ENCODE results near the gene SNAP47.
A peak's percentile ranks its signal among the peaks of the same experiment; 100 is the strongest.

SNAP47 gene

GRCh38 chr1:227789084-227790033 lies 54.1 kb downstream of the SNAP47 start:
- H3K27me3 ChIP-seq (ENCODE audit: insufficient read depth, low read length) = peaks cover 42% of the 10 kb centered on the region
- WGBS = 57% methylated on average over 23 of the region's 23 CpGs
- no peak overlapping the region for H3K27ac ChIP-seq (ENCODE audit: low read depth, low read length)
- H3K9ac ChIP-seq (ENCODE audit: low read depth, low read length) = no peak overlapping the region
- H3K4me1 ChIP-seq (ENCODE audit: insufficient read depth, low read length) = peaks cover 16% of the 10 kb centered on the region
- H3K4me3 ChIP-seq (ENCODE audit: low read length) = peak overlapping the region; percentile 66
- H3K9me3 ChIP-seq (ENCODE audit: insufficient read depth, low read depth, low read length) = no peaks in the 10 kb centered on the region
- no peaks in the 10 kb centered on the region for H3K36me3 ChIP-seq (ENCODE audit: insufficient read depth, low read length)

DNA sequence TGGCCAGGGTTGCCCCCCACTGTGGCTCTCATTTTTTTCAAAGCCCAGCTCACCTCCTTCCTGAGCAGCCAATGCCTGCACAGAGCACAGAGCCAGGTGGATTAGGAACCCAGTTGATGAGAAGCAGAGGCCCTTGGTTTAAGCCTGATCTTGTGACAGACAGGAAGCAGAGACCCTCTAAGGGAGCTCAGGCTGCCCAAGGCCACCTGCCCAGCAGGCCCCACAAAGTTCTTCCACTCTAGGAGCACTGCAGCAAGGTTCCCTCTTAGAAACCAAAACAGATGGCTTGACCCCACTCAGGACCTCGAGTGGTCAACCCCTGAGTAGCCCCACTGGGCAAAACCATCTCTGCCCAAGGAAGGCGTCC lies 54.8 kb downstream of the SNAP47 start:
- 89% methylated on average over 2 of the region's 2 CpGs for WGBS
- H3K4me1 ChIP-seq (ENCODE audit: insufficient read depth, low read length) = peaks cover 21% of the 10 kb centered on the region
- peaks cover 42% of the 10 kb centered on the region for H3K27me3 ChIP-seq (ENCODE audit: insufficient read depth, low read length)
- H3K9ac ChIP-seq (ENCODE audit: low read depth, low read length) = no peak overlapping the region
- H3K36me3 ChIP-seq (ENCODE audit: insufficient read depth, low read length) = no peaks in the 10 kb centered on the region
- H3K4me3 ChIP-seq (ENCODE audit: low read length) = no peak overlapping the region
- no peaks in the 10 kb centered on the region for H3K9me3 ChIP-seq (ENCODE audit: insufficient read depth, low read depth, low read length)
- H3K27ac ChIP-seq (ENCODE audit: low read depth, low read length) = no peak overlapping the region

DNA sequence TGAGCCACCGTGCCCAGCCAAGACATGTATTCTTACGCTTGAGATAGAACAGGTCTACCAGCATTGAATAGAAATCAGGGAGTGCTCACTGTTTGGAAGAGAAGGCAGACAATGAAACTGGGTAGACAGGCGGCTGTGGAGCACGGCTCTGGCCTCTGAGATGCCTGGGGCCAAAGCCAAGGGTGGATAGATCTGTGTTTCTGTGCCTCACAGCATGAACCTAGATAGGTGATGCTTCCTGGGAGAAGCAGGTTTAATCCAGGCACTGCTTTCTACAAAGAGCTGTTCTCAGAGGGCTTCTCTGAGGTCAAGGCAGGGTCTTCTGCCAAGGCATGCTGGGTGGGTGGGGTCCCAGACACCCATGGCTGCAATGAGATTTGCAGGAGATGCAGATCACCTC lies 55.6 kb downstream of the SNAP47 start:
- peaks cover 38% of the 10 kb centered on the region for H3K27me3 ChIP-seq (ENCODE audit: insufficient read depth, low read length)
- H3K36me3 ChIP-seq (ENCODE audit: insufficient read depth, low read length) = no peaks in the 10 kb centered on the region
- WGBS = 90% methylated on average over 4 of the region's 4 CpGs
- no peak overlapping the region for H3K9ac ChIP-seq (ENCODE audit: low read depth, low read length)
- no peak overlapping the region for H3K4me3 ChIP-seq (ENCODE audit: low read length)
- H3K9me3 ChIP-seq (ENCODE audit: insufficient read depth, low read depth, low read length) = no peaks in the 10 kb centered on the region
- no peak overlapping the region for H3K27ac ChIP-seq (ENCODE audit: low read depth, low read length)
- peaks cover 21% of the 10 kb centered on the region for H3K4me1 ChIP-seq (ENCODE audit: insufficient read depth, low read length)

GRCh38 chr1:227791425-227792143 lies 56.3 kb downstream of the SNAP47 start:
- Histone ChIP-seq H3K27ac (ENCODE audit: low read depth, low read length) (no peak overlapping the region), H3K4me1 (ENCODE audit: insufficient read depth, low read length) (peaks cover 21% of the 10 kb centered on the region), H3K36me3 (ENCODE audit: insufficient read depth, low read length) (no peaks in the 10 kb centered on the region), H3K9ac (ENCODE audit: low read depth, low read length) (no peak overlapping the region), H3K9me3 (ENCODE audit: insufficient read depth, low read depth, low read length) (no peaks in the 10 kb centered on the region), H3K27me3 (ENCODE audit: insufficient read depth, low read length) (peaks cover 31% of the 10 kb centered on the region), H3K4me3 (ENCODE audit: low read length) (no peak overlapping the region)
- WGBS = 94% methylated on average over 5 of the region's 6 CpGs

GRCh38 chr1:227792216-227793078 lies 57.2 kb downstream of the SNAP47 start:
- H3K4me3 ChIP-seq (ENCODE audit: low read length) = no peak overlapping the region
- no peaks in the 10 kb centered on the region for H3K9me3 ChIP-seq (ENCODE audit: insufficient read depth, low read depth, low read length)
- 84% methylated on average over 19 of the region's 19 CpGs for WGBS
- peaks cover 22% of the 10 kb centered on the region for H3K27me3 ChIP-seq (ENCODE audit: insufficient read depth, low read length)
- peaks cover 17% of the 10 kb centered on the region for H3K4me1 ChIP-seq (ENCODE audit: insufficient read depth, low read length)
- no peak overlapping the region for H3K27ac ChIP-seq (ENCODE audit: low read depth, low read length)
- H3K9ac ChIP-seq (ENCODE audit: low read depth, low read length) = no peak overlapping the region
- no peaks in the 10 kb centered on the region for H3K36me3 ChIP-seq (ENCODE audit: insufficient read depth, low read length)

DNA sequence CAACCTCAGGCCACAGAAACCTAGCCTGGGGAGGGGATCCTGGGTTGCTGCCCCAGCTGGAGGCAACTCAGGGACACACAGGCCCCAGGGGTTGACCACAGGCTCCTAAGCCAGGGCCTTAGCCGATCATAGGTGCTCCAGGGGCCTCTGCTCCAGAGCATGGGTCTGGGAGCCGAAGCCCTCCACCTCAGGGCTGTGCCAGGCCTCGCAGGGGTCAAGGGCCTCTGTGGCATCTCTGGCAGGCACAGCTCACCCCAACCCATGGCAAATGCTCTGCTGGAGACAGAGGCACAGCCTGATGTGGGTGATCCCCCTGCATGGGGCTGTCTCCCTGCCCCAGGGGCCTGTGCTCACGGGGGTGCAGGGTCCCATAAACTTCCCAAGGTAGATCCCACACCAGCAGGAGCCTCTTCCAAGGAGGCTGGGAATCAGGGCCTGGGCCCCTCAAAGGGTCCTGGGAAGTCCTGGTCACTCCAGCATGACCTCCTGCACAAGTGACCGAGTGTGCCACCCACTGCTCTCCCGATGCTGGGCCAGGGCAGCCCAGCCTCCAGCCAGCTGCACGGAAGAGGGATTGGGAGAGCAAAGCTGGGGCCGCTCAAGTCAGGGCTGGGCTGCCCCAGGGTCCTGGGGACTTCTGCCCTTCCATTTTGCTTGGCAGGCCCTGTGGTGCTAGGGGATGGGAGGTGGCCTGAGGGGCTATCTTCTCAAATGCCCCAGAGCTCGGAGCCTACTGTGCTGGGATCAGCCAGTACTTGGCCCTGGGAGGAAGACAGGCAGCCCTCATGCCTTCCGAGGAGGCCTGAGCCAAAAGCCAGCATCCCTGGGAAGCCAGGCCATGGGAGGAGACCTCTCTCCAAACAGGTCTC lies 58.1 kb downstream of the SNAP47 start:
- 82% methylated on average over 10 of the region's 10 CpGs for WGBS
- Histone ChIP-seq H3K36me3 (ENCODE audit: insufficient read depth, low read length) (no peaks in the 10 kb centered on the region), H3K4me1 (ENCODE audit: insufficient read depth, low read length) (peaks cover 17% of the 10 kb centered on the region), H3K9ac (ENCODE audit: low read depth, low read length) (no peak overlapping the region), H3K9me3 (ENCODE audit: insufficient read depth, low read depth, low read length) (no peaks in the 10 kb centered on the region), H3K27me3 (ENCODE audit: insufficient read depth, low read length) (peaks cover 19% of the 10 kb centered on the region), H3K27ac (ENCODE audit: low read depth, low read length) (no peak overlapping the region; the same call in 1 of the 2 replicates), H3K4me3 (ENCODE audit: low read length) (no peak overlapping the region)

GRCh38 chr1:227793948-227794816 lies 58.9 kb downstream of the SNAP47 start:
- 64% methylated on average over 12 of the region's 12 CpGs for WGBS
- Histone ChIP-seq H3K36me3 (ENCODE audit: insufficient read depth, low read length) (no peaks in the 10 kb centered on the region), H3K9me3 (ENCODE audit: insufficient read depth, low read depth, low read length) (no peaks in the 10 kb centered on the region), H3K27ac (ENCODE audit: low read depth, low read length) (peak overlapping the region; percentile 32; the same call in 1 of the 2 replicates), H3K4me3 (ENCODE audit: low read length) (no peak overlapping the region), H3K27me3 (ENCODE audit: insufficient read depth, low read length) (peaks cover 10% of the 10 kb centered on the region), H3K9ac (ENCODE audit: low read depth, low read length) (no peak overlapping the region), H3K4me1 (ENCODE audit: insufficient read depth, low read length) (peaks cover 13% of the 10 kb centered on the region)

DNA sequence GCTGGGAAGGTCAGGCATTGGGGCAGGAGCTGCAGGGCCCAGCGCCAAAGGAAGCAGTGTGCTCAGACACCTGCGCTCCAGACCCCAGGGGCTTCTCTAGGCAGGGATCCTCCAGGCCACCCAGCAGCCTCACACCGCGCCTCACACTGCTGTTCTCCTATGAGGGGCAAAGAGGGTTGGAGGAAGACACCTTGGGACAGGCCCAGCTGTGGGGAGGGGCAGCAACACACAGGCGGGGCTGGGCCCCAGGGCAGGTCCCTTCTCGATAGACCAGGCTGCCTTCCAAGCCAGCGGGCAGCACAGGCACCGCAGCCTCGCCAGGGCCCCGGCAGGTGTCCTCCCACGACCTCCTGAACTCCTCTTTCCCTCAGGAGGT lies 59.6 kb downstream of the SNAP47 start:
- Histone ChIP-seq H3K4me3 (ENCODE audit: low read length) (no peak overlapping the region), H3K36me3 (ENCODE audit: insufficient read depth, low read length) (no peaks in the 10 kb centered on the region), H3K9ac (ENCODE audit: low read depth, low read length) (no peak overlapping the region), H3K27me3 (ENCODE audit: insufficient read depth, low read length) (peaks cover 4% of the 10 kb centered on the region), H3K9me3 (ENCODE audit: insufficient read depth, low read depth, low read length) (no peaks in the 10 kb centered on the region), H3K4me1 (ENCODE audit: insufficient read depth, low read length) (peaks cover 13% of the 10 kb centered on the region), H3K27ac (ENCODE audit: low read depth, low read length) (no peak overlapping the region)
- WGBS = 73% methylated on average over 11 of the region's 11 CpGs

DNA sequence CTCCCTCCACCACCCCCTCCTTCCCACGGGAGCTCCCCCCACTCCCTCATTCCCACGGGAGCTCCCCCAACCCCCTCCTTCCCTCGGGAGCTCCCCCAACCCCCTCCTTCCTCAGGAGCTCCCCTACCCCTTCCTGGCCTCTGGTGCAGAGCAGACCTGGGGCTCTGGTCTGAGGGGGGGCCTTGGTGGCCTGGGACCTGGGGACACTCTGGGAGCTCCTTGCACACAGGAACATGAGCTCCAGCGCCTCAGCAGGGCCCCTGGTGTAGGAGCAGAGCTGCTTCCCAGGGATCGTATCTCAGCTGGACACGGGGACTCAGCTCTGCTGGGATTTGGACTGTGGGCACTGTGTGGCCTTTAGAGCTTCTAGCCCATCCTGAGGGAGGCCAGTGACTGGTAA lies 60.5 kb downstream of the SNAP47 start:
- no peak overlapping the region for H3K9ac ChIP-seq (ENCODE audit: low read depth, low read length)
- no peak overlapping the region for H3K27ac ChIP-seq (ENCODE audit: low read depth, low read length)
- H3K4me1 ChIP-seq (ENCODE audit: insufficient read depth, low read length) = peaks cover 13% of the 10 kb centered on the region
- no peaks in the 10 kb centered on the region for H3K27me3 ChIP-seq (ENCODE audit: insufficient read depth, low read length)
- H3K4me3 ChIP-seq (ENCODE audit: low read length) = no peak overlapping the region
- WGBS = 83% methylated on average over 5 of the region's 6 CpGs
- no peaks in the 10 kb centered on the region for H3K9me3 ChIP-seq (ENCODE audit: insufficient read depth, low read depth, low read length)
- no peaks in the 10 kb centered on the region for H3K36me3 ChIP-seq (ENCODE audit: insufficient read depth, low read length)

Data from HUES64 (cell line).